ENCODE measurements around the gene ANKIB1. TPM values are rescaled to one million over a fixed set of nuclear protein-coding genes. Genes with fewer than 3 reads are reported as not detected.

Gene ANKIB1
- total RNA-seq, 2 experiments from 2014 or later, result 60.0 to 66.9 TPM

DNA sequence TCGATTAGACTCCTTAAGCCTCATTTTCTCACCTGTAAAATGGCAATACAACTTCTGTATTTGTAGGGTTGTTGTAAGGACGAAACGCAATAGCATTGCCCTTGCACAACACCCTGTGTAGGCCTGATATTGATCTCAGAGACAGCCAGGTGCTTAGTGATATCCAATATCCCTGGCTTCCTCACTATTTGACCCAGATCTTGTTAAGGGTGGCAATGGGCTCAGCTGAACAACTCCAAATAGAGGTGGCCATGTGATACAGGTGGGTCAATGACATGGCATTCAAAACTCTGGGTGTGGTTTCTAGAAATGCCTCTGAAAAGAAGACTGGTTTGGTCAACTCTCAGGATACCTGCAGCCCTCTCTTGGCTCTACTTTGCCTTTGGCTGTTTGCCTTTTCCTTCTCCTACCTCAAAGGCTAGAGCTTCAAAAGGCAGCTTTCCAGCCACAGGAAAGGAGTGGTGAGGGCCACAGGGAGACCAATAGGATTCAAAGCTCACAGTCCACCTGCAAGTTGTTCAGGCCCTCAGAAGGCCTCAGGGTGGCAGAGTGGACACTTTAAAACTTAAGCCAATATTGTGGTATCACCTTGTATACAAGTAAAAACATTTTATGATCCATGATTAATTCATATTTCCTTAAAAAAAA is 186.6 kb downstream of the ANKIB1 start:
- CTCF ChIA-PET, result interaction anchor here (0.8 kb wide), 1 partner anchor 15 kb away, joined by 3 read pairs; the partner anchor contains the start of gene GATAD1
- no peak overlapping the region for H3K27ac Mint-ChIP-seq
- Histone ChIP-seq H3K27me3 (ENCODE audit: control insufficient read depth in 1 of 2, insufficient read depth in 2 of 2, low read length in 2 of 2) (no peaks in the 10 kb centered on the region), H3K36me3 (ENCODE audit: insufficient read depth, low read length) (no peaks in the 10 kb centered on the region), H3K27ac (ENCODE audit: low read depth in 1 of 2, low read length in 2 of 2) (no peak overlapping the region), H3K9me3 (ENCODE audit: control insufficient read depth in 1 of 2, insufficient read depth in 1 of 2, low read length in 2 of 2) (no peaks in the 10 kb centered on the region), H3K4me3 (ENCODE audit: low read length) (no peak overlapping the region), H3K4me1 (ENCODE audit: insufficient read depth, low read length) (no peaks in the 10 kb centered on the region)
- H3K4me3 Mint-ChIP-seq, result no peak overlapping the region
- POLR2A ChIA-PET, result no interaction called here
- H3K9me3 Mint-ChIP-seq, result no peaks in the 10 kb centered on the region
- ATAC-seq (ENCODE audit: poor library complexity), result no peak
- no peaks in the 10 kb centered on the region for H3K4me1 Mint-ChIP-seq (ENCODE audit: low read depth)
- TF ChIP-seq, protein P1, sequence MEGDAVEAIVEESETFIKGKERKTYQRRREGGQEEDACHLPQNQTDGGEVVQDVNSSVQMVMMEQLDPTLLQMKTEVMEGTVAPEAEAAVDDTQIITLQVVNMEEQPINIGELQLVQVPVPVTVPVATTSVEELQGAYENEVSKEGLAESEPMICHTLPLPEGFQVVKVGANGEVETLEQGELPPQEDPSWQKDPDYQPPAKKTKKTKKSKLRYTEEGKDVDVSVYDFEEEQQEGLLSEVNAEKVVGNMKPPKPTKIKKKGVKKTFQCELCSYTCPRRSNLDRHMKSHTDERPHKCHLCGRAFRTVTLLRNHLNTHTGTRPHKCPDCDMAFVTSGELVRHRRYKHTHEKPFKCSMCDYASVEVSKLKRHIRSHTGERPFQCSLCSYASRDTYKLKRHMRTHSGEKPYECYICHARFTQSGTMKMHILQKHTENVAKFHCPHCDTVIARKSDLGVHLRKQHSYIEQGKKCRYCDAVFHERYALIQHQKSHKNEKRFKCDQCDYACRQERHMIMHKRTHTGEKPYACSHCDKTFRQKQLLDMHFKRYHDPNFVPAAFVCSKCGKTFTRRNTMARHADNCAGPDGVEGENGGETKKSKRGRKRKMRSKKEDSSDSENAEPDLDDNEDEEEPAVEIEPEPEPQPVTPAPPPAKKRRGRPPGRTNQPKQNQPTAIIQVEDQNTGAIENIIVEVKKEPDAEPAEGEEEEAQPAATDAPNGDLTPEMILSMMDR (IDR thresholded peaks at IDR 0.05), result no peak
- intact Hi-C loops (cut with DNase I, micrococcal nuclease), result no loop called here
- DNase-seq, result no peak
- peaks cover 5% of the 10 kb centered on the region for H3K27me3 Mint-ChIP-seq
- no peaks in the 10 kb centered on the region for H3K36me3 Mint-ChIP-seq (ENCODE audit: low read depth)

DNA sequence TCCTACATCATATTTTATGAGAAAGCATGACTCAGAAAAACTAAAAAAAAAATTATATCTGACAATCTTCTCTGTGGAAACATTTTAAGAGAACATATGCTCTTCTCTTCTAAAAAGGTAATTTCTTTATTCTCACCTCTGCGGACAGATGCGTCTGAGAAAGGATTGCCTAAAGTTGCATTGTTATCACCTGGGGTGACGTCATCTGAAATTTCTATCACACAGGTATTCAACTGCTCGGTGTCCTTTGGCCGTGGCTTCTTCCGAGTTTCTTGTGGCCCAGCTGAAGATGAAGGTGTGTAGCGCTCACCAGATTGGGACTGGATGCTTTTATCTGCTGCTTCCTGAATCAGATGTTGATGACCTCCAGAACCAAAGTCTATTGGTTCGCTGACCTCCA is 187.2 kb downstream of the ANKIB1 start:
- intact Hi-C loops (cut with DNase I, micrococcal nuclease), result no loop called here
- Mint-ChIP-seq H3K4me1 (ENCODE audit: low read depth) (no peaks in the 10 kb centered on the region), H3K27ac (no peak overlapping the region), H3K36me3 (ENCODE audit: low read depth) (no peaks in the 10 kb centered on the region), H3K27me3 (no peaks in the 10 kb centered on the region), H3K9me3 (no peaks in the 10 kb centered on the region), H3K4me3 (no peak overlapping the region)
- ChIA-PET POLR2A (no interaction called here), CTCF (interaction anchor here (0.8 kb wide), 1 partner anchor 14 kb away, joined by 3 read pairs; the partner anchor contains the start of gene GATAD1)
- no peak for DNase-seq
- no peak for ATAC-seq (ENCODE audit: poor library complexity)
- no peaks in the 10 kb centered on the region for H3K27me3 ChIP-seq (ENCODE audit: control insufficient read depth in 1 of 2, insufficient read depth in 2 of 2, low read length in 2 of 2)
- no peaks in the 10 kb centered on the region for H3K4me1 ChIP-seq (ENCODE audit: insufficient read depth, low read length)
- no peak overlapping the region for H3K4me3 ChIP-seq (ENCODE audit: low read length)
- no peaks in the 10 kb centered on the region for H3K36me3 ChIP-seq (ENCODE audit: insufficient read depth, low read length)
- H3K27ac ChIP-seq (ENCODE audit: low read depth in 1 of 2, low read length in 2 of 2), result no peak overlapping the region
- TF ChIP-seq, protein P1 (IDR thresholded peaks at IDR 0.05), result no peak
- H3K9me3 ChIP-seq (ENCODE audit: control insufficient read depth in 1 of 2, insufficient read depth in 1 of 2, low read length in 2 of 2), result no peaks in the 10 kb centered on the region

DNA sequence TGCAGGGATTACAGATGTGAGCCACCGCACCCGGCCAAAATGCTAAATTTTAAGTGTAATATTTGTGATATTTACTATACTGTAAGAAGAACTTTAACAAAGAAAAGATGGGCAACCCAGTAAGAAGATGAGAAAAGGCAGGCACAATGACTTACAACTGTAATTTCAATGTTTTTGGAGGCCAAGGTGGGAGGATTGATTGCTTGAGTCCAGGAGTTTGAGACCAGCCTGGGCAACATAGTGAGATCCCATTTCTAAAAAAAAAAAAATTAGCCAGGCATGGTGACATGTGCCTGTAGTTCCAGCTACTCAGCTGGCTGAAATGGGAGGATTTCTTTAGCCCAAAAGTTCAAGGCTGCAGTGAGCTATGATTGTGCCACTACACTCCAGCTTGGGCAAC is 189.8 kb downstream of the ANKIB1 start:
- Mint-ChIP-seq H3K27me3 (no peaks in the 10 kb centered on the region), H3K36me3 (ENCODE audit: low read depth) (no peaks in the 10 kb centered on the region), H3K4me3 (no peak overlapping the region), H3K9me3 (no peaks in the 10 kb centered on the region), H3K27ac (no peak overlapping the region), H3K4me1 (ENCODE audit: low read depth) (no peaks in the 10 kb centered on the region)
- Histone ChIP-seq H3K4me3 (ENCODE audit: low read length) (no peak overlapping the region), H3K4me1 (ENCODE audit: insufficient read depth, low read length) (no peaks in the 10 kb centered on the region), H3K27ac (ENCODE audit: low read depth in 1 of 2, low read length in 2 of 2) (no peak overlapping the region), H3K9me3 (ENCODE audit: control insufficient read depth in 1 of 2, insufficient read depth in 1 of 2, low read length in 2 of 2) (no peaks in the 10 kb centered on the region), H3K27me3 (ENCODE audit: control insufficient read depth in 1 of 2, insufficient read depth in 2 of 2, low read length in 2 of 2) (no peaks in the 10 kb centered on the region), H3K36me3 (ENCODE audit: insufficient read depth, low read length) (no peaks in the 10 kb centered on the region)
- ChIA-PET POLR2A (no interaction called here), CTCF (no interaction called here)
- intact Hi-C loops (cut with DNase I, micrococcal nuclease), result no loop called here
- ATAC-seq (ENCODE audit: poor library complexity) (no peak), DNase-seq (no peak)
- TF ChIP-seq, protein P1 (IDR thresholded peaks at IDR 0.05), result no peak

Measured in CD4-positive, alpha-beta T cell (primary cell).